PC-9 (cell line): ENCODE data around the gene CRIP1. TPM values are rescaled to one million over a fixed set of nuclear protein-coding genes. Genes with fewer than 3 reads are reported as not detected.

Experiments
- BruUV-seq: library from RNA; stranded (reverse); fragments of 400-500 nt; replicated peaks from 2 replicates; lab custom pipeline; 2021; lab: Mats Ljungman, UMichigan
- CTCF ChIA-PET: fragments of 300-600 bp; sonication (Branson Sonifier 250); formaldehyde crosslinking; loops from one replicate; lab custom pipeline; 2022; ENCODE audit warnings: antibody characterized with exemption; lab: Charles Lee
- POLR2A ChIA-PET: fragments of 300-600 bp; sonication (Branson Sonifier 250); formaldehyde crosslinking; loops from one replicate; lab custom pipeline; 2022; ENCODE audit warnings: antibody characterized with exemption; ENCODE audit not compliant: unreplicated experiment; lab: Charles Lee
- DNase-seq, 2 experiments: peaks; one replicate each; pipeline versions ENCODE4 v3.0.0 to v3.0.0-alpha.2; 2015 to 2022; ENCODE audit warnings: mixed read lengths in 1 of 2
- H2AFZ ChIP-seq: fragments of 200-600 bp; sonication (generic); 2 replicates; pipeline ENCODE4 v1.8.1; 2017; ENCODE audit warnings: antibody characterized with exemption
- H3F3A ChIP-seq: fragments of 200-600 bp; sonication (generic); 2 replicates; pipeline ENCODE4 v1.8.1; 2017; ENCODE audit warnings: antibody characterized with exemption, mild to moderate bottlenecking, low read depth; ENCODE audit not compliant: insufficient read depth
- H3K27ac ChIP-seq: fragments of 200-600 bp; sonication (generic); 2 replicates; pipeline ENCODE4 v1.6.1; 2016; ENCODE audit warnings: mixed run types
- H3K27me3 ChIP-seq: fragments of 200-600 bp; sonication (generic); 2 replicates; pipeline ENCODE4 v1.6.1; 2016; ENCODE audit warnings: low read depth, mixed run types; ENCODE audit not compliant: insufficient read depth
- H3K36me3 ChIP-seq: fragments of 200-600 bp; sonication (generic); 2 replicates; pipeline ENCODE4 v1.6.1; 2016; ENCODE audit warnings: low read depth, mixed run types
- H3K4me1 ChIP-seq: fragments of 200-600 bp; sonication (generic); replicated peaks from 2 replicates; pipeline ENCODE4 v1.6.1; 2016; ENCODE audit warnings: mixed run types; ENCODE audit not compliant: insufficient read depth
- H3K4me2 ChIP-seq: fragments of 200-600 bp; sonication (generic); 2 replicates; pipeline ENCODE4 v1.6.1; 2017; ENCODE audit warnings: mixed run types
- H3K4me3 ChIP-seq: fragments of 200-600 bp; sonication (generic); 2 replicates; pipeline ENCODE4 v1.6.1; 2016; ENCODE audit warnings: mixed run types
- H3K79me2 ChIP-seq: fragments of 200-600 bp; sonication (generic); 2 replicates; pipeline ENCODE4 v1.6.1; 2017; ENCODE audit warnings: low read depth, mixed run types
- H3K9me2 ChIP-seq: fragments of 200-600 bp; sonication (generic); 2 replicates; pipeline ENCODE4 v1.8.1; 2017; ENCODE audit warnings: mild to moderate bottlenecking; ENCODE audit not compliant: insufficient read depth
- H3K9me3 ChIP-seq: fragments of 200-600 bp; sonication (generic); 2 replicates; pipeline ENCODE4 v1.8.1; 2016; ENCODE audit warnings: low read depth; ENCODE audit not compliant: insufficient read depth
- H4K20me1 ChIP-seq: fragments of 200-600 bp; sonication (generic); 2 replicates; pipeline ENCODE4 v1.8.1; 2017; ENCODE audit not compliant: insufficient read depth
- CTCF ChIP-seq: fragments of 200-600 bp; sonication (generic); conservative IDR thresholded peaks from 2 replicates; pipeline ENCODE4 v1.6.1; 2017; ENCODE audit warnings: mixed run types, antibody characterized with exemption, mild to moderate bottlenecking, moderate library complexity
- EZH2 ChIP-seq: fragments of 200-600 bp; sonication (generic); IDR thresholded peaks from 2 replicates; pipeline ENCODE4 v1.8.0; 2017; ENCODE audit warnings: antibody characterized with exemption, low read depth
- intact Hi-C: fragments of 100-400 bp; cut with micrococcal nuclease; formaldehyde crosslinking; loops from one replicate; pipeline ENCODE4 v1.10.0; 2022; ENCODE audit not compliant: unreplicated experiment
- total RNA-seq: library from RNA; stranded (reverse); gene quantifications from 2 replicates; pipeline ENCODE4 v1.2.3, GENCODE V29; 2021

The CRIP1 gene
- total RNA-seq, 1 experiment from 2014 or later: 296 TPM

DNA sequence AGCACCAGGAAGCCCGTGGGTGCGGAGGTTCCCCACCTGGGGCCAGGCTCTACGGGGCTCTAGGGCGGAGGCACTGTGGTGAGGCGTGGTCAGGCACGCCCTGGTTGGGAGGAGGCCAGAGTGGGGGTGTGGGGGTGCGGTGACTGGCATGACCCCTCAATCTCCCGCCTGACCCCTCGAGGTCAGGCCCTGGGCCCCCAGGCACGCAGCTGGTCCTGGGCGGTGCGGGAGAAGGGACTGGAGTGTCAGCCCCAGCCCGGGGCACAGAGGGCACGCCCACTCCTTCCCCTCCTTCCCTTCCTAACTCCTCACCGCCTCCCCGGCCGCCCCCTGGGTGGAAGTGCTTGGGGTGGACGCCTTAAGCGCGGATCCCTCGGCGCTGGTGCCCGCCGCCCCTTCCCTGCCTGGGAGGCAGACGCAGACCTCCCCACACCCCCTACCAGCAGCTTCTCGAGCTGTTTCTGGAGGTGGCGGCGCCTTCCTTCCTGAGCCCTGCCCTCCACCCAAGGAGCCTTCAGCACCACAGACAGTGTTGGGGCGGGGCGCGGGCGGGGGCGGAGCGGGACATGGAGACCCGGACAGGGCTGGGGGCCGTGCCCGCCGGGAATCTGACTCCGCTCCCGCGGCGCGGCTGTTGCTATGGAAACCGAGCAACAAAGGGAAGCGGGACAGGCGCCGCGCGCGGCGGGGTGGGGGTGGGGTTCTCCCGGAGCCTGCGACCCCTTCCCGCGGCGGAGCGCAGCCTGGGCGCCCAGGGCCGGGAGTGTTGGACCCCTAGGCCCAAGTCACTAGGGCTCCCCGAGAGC lies 12.8 kb upstream of the CRIP1 start:
- no peaks in the 10 kb centered on the region for H3K9me3 ChIP-seq
- peak overlapping the region; percentile 66 for H3K4me3 ChIP-seq
- peaks cover 18% of the 10 kb centered on the region; the same call in 1 of the 2 replicates for H3F3A ChIP-seq
- CTCF ChIA-PET: no interaction called here
- H3K9me2 ChIP-seq: no peaks in the 10 kb centered on the region
- H3K27ac ChIP-seq: no peak overlapping the region
- H4K20me1 ChIP-seq: no peaks in the 10 kb centered on the region; the same call in 1 of the 2 replicates
- TSS peak; percentile 25 for BruUV-seq
- no peaks in the 10 kb centered on the region for H3K36me3 ChIP-seq
- H3K27me3 ChIP-seq: no peaks in the 10 kb centered on the region
- H3K4me1 ChIP-seq: peaks cover 22% of the 10 kb centered on the region
- TF ChIP-seq EZH2 (no peak), CTCF (no peak)
- intact Hi-C loops: loop anchor here (1.0 kb wide), 1 partner anchor 16 kb away; no protein-coding TSS in a partner anchor
- peak; percentile 86 to 90 for DNase-seq
- POLR2A ChIA-PET: interaction anchor here (0.6 kb wide), 1 partner anchor 183 kb away, joined by 5 read pairs; no protein-coding TSS in a partner anchor
- H2AFZ ChIP-seq: peak overlapping the region; percentile 75; the same call in 1 of the 2 replicates
- no peaks in the 10 kb centered on the region for H3K79me2 ChIP-seq
- H3K4me2 ChIP-seq: peak overlapping the region; percentile 88

DNA sequence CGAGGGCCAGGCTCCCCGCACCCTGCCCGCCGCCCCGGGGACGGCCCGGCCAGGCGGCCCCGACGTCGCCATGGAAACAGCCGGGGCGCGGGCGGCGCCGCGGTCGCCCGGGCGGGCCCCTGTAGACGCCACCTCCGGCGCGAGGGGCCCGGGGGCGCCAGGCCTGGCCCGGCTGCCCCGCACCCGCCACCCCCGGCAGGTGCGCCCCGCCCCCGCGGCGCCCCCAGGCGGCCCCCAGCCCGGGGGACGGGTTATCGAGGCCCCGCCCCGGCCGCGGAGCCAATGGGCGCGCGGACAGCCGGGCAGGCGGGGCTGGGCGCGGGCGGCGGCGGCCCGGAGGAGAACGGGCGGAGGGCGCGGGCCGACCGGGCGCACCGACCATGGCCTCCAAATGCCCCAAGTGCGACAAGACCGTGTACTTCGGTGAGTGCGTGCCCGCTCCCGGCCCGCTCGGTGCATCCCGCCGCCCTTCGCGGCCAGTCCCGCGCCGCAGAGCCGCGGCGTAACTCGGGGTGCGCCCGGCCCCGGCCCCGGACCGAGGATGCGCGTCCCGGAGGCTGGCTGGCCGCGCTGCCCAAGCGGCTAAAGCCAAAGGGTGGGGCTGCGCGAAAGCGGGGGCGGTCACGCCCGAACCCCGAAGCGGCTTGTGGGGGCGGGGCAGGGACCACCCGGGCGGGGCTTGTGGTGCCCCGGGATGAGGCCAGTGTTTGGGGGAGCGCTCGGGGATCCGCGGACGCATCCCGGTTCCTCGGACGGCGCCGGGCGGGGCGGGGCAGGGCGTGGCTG lies 12.0 kb upstream of the CRIP1 start, which contains the start of gene CRIP2:
CRIP2 (plus strand) TSS at position 339 of the 786 bp plus-strand sequence; CDS start at position 381, 42 bp downstream.
- Histone ChIP-seq H3K4me3 (peak within 1 kb of the TSS; percentile 66), H3K9me3 (no peaks in the 10 kb centered on the region), H3K79me2 (no peaks in the 10 kb centered on the region), H3K9me2 (no peaks in the 10 kb centered on the region), H3K27me3 (no peaks in the 10 kb centered on the region), H3K4me2 (peak within 1 kb of the TSS; percentile 88), H4K20me1 (no peaks in the 10 kb centered on the region; the same call in 1 of the 2 replicates), H3F3A (peaks cover 18% of the 10 kb centered on the region; the same call in 1 of the 2 replicates), H3K4me1 (peaks cover 22% of the 10 kb centered on the region), H2AFZ (peak within 1 kb of the TSS; percentile 75), H3K36me3 (no peaks in the 10 kb centered on the region), H3K27ac (no peak within 1 kb of the TSS)
- intact Hi-C loops: no loop called here
- DNase-seq: peak in 1 of 2 experiments; percentile 68
- TF ChIP-seq EZH2 (no peak), CTCF (no peak)
- ChIA-PET CTCF (no interaction called here), POLR2A (no interaction called here)
- BruUV-seq: no TSS peak
